H9 (cell line): ENCODE measurements around the gene STARD8. TPM values are rescaled to one million over a fixed set of nuclear protein-coding genes. Genes with fewer than 3 reads are reported as not detected.

Experiments used
- DNase-seq: peaks from one replicate; pipeline ENCODE4 v3.0.0-alpha.2; 2017
- H2AFZ ChIP-seq: one replicate; pipeline ENCODE4 v1.6.1; 2013; ENCODE audit warnings: mild to moderate bottlenecking, low read length, control low read depth, moderate library complexity
- H2AK5ac ChIP-seq: 2 replicates; pipeline ENCODE4 v1.6.1; 2013; ENCODE audit warnings: low read length, control low read depth, mixed read lengths; ENCODE audit not compliant: insufficient read length
- H2BK120ac ChIP-seq: one replicate; pipeline ENCODE4 v1.6.1; 2013; ENCODE audit warnings: low read depth, mild to moderate bottlenecking, low read length, control low read depth, inconsistent platforms; ENCODE audit not compliant: poor library complexity, severe bottlenecking
- H2BK12ac ChIP-seq: 2 replicates; pipeline ENCODE4 v1.6.1; 2013; ENCODE audit warnings: low read length, control low read depth, mixed read lengths, low read depth; ENCODE audit not compliant: insufficient read length
- H2BK15ac ChIP-seq: 2 replicates; pipeline ENCODE4 v1.6.1; 2013; ENCODE audit warnings: low read depth, low read length, control low read depth
- H2BK20ac ChIP-seq: one replicate; pipeline ENCODE4 v1.6.1; 2013; ENCODE audit warnings: low read depth, mild to moderate bottlenecking, low read length, control low read depth, inconsistent platforms; ENCODE audit not compliant: poor library complexity, severe bottlenecking
- H2BK5ac ChIP-seq: 2 replicates; pipeline ENCODE4 v1.6.1; 2013; ENCODE audit warnings: low read length, control low read depth, mixed read lengths; ENCODE audit not compliant: insufficient read length
- H3K14ac ChIP-seq: 2 replicates; pipeline ENCODE4 v1.6.1; 2013; ENCODE audit warnings: low read length, control low read depth; ENCODE audit not compliant: insufficient read depth
- H3K18ac ChIP-seq: 2 replicates; pipeline ENCODE4 v1.6.1; 2013; ENCODE audit warnings: low read depth, mild to moderate bottlenecking, mixed read lengths, low read length, control low read depth; ENCODE audit not compliant: insufficient read length
- H3K23ac ChIP-seq: 2 replicates; pipeline ENCODE4 v1.6.1; 2013; ENCODE audit warnings: low read length, control low read depth, mixed read lengths, low read depth; ENCODE audit not compliant: insufficient read length
- H3K23me2 ChIP-seq: 2 replicates; pipeline ENCODE4 v1.6.1; 2013; ENCODE audit warnings: low read depth, mild to moderate bottlenecking, mixed read lengths, low read length, control low read depth; ENCODE audit not compliant: insufficient read length, poor library complexity, severe bottlenecking
- H3K27ac ChIP-seq: 2 replicates; pipeline ENCODE4 v1.5.1; 2013; ENCODE audit warnings: low read length, control low read depth, mixed read lengths, low read depth; ENCODE audit not compliant: insufficient read length
- H3K27me3 ChIP-seq: 2 replicates; pipeline ENCODE4 v1.6.1; 2013; ENCODE audit warnings: low read length, control low read depth, inconsistent platforms; ENCODE audit not compliant: insufficient read depth
- H3K4ac ChIP-seq: 2 replicates; pipeline ENCODE4 v1.6.1; 2013; ENCODE audit warnings: low read depth, mild to moderate bottlenecking, control low read depth, inconsistent platforms, low read length, moderate library complexity
- H3K4me1 ChIP-seq: 2 replicates; pipeline ENCODE4 v1.6.1; 2013; ENCODE audit warnings: low read length, control low read depth, inconsistent platforms; ENCODE audit not compliant: insufficient read depth
- H3K4me2 ChIP-seq: 2 replicates; pipeline ENCODE4 v1.6.1; 2013; ENCODE audit warnings: low read length, control low read depth, mixed read lengths; ENCODE audit not compliant: insufficient read length, insufficient read depth
- H3K56ac ChIP-seq: 2 replicates; pipeline ENCODE4 v1.6.1; 2013; ENCODE audit warnings: low read depth, mild to moderate bottlenecking, mixed read lengths, low read length, control low read depth; ENCODE audit not compliant: insufficient read length
- H3K79me1 ChIP-seq: 2 replicates; pipeline ENCODE4 v1.6.1; 2013; ENCODE audit warnings: low read depth, mild to moderate bottlenecking, moderate library complexity, low read length, control low read depth, inconsistent platforms; ENCODE audit not compliant: insufficient read depth, poor library complexity, severe bottlenecking
- H3K79me2 ChIP-seq: 2 replicates; pipeline ENCODE4 v1.6.1; 2013; ENCODE audit warnings: low read length, control low read depth, inconsistent platforms; ENCODE audit not compliant: insufficient read depth
- H3K9ac ChIP-seq: 2 replicates; pipeline ENCODE4 v1.6.1; 2013; ENCODE audit warnings: low read length, control low read depth, mixed read lengths; ENCODE audit not compliant: insufficient read length; ENCODE audit errors: extremely low read depth
- H3K9me3 ChIP-seq: one replicate; pipeline ENCODE4 v1.6.1; 2013; ENCODE audit warnings: low read depth, low read length, inconsistent platforms; ENCODE audit not compliant: control insufficient read depth
- H3T11ph ChIP-seq: one replicate; pipeline ENCODE4 v1.6.1; 2013; ENCODE audit warnings: mild to moderate bottlenecking, low read length, control low read depth, inconsistent platforms
- H4K20me1 ChIP-seq: one replicate; pipeline ENCODE4 v1.6.1; 2013; ENCODE audit not compliant: control insufficient read depth, insufficient read length, insufficient read depth
- H4K5ac ChIP-seq: 2 replicates; pipeline ENCODE4 v1.6.1; 2013; ENCODE audit warnings: low read depth, mild to moderate bottlenecking, mixed read lengths, low read length, control low read depth; ENCODE audit not compliant: insufficient read length
- H4K8ac ChIP-seq: replicated peaks from 2 replicates; pipeline ENCODE4 v1.6.1; 2013; ENCODE audit warnings: low read length, control low read depth, mixed read lengths, low read depth; ENCODE audit not compliant: insufficient read length
- H4K91ac ChIP-seq: 2 replicates; pipeline ENCODE4 v1.6.1; 2013; ENCODE audit warnings: low read depth, mild to moderate bottlenecking, moderate library complexity, mixed read lengths, low read length, control low read depth; ENCODE audit not compliant: insufficient read length
- H3K27ac Mint-ChIP-seq, 3 experiments: 2 replicates in 2 of 3; 3 replicates in 1 of 3; pipeline ENCODE4 v1.8.0; 2020 to 2021; ENCODE audit warnings: mixed read lengths in 3 of 3, mild to moderate bottlenecking in 1 of 3, moderate library complexity in 1 of 3
- H3K27me3 Mint-ChIP-seq: 2 replicates; pipeline ENCODE4 v1.8.0; 2021; ENCODE audit warnings: low read depth, mild to moderate bottlenecking, moderate library complexity, mixed read lengths
- H3K36me3 Mint-ChIP-seq, 3 experiments: 2 replicates in 2 of 3; 3 replicates in 1 of 3; pipeline ENCODE4 v1.8.0; 2020 to 2021; ENCODE audit warnings: low read depth in 3 of 3, mixed read lengths in 3 of 3; ENCODE audit not compliant: insufficient read depth in 1 of 3
- H3K4me1 Mint-ChIP-seq, 2 experiments: 2 replicates each; pipeline ENCODE4 v1.8.0; 2020; ENCODE audit warnings: mixed read lengths in 2 of 2
- H3K4me3 Mint-ChIP-seq, 2 experiments: 2 replicates in 1 of 2; 3 replicates in 1 of 2; pipeline ENCODE4 v1.8.0; 2020 to 2021; ENCODE audit warnings: mild to moderate bottlenecking in 2 of 2, mixed read lengths in 2 of 2, moderate library complexity in 1 of 2
- H3K9me3 Mint-ChIP-seq, 2 experiments: 2 replicates in 1 of 2; 3 replicates in 1 of 2; pipeline ENCODE4 v1.8.0; 2020; ENCODE audit warnings: mild to moderate bottlenecking in 2 of 2, mixed read lengths in 2 of 2, moderate library complexity in 1 of 2
- WGBS: extraction: QIAGEN DNeasy Blood & Tissue Kit; methylation state at CpG from one replicate; pipeline ENCODE4 v1.1.7; 2013; ENCODE audit warnings: missing lambda C conversion rate, low lambda C conversion rate, mixed read lengths; ENCODE audit not compliant: insufficient read length; ENCODE audit errors: extremely low coverage; 5-methylcytosine and 5-hydroxymethylcytosine counted together
- total RNA-seq: library from RNA; stranded (reverse); gene quantifications from 2 replicates; pipeline ENCODE4 v1.2.1, GENCODE V29; 2021
- TF ChIP-seq, protein P1 (sequence below): fragments of 200-600 bp; sonication (generic); conservative IDR thresholded peaks from 3 replicates; pipeline ENCODE4 v1.8.0; 2021; ENCODE audit warnings: antibody characterized with exemption, mild to moderate bottlenecking

The STARD8 gene
- total RNA-seq, 1 experiment from 2014 or later, result 0.52 TPM

GRCh38 chrX:68677998-68678397 lies 30.5 kb downstream of the STARD8 start:
- Histone ChIP-seq H3K56ac (no peak overlapping the region), H2BK20ac (no peak overlapping the region), H3K14ac (no peak overlapping the region), H3K27me3 (no peaks in the 10 kb centered on the region), H3T11ph (no peak overlapping the region), H4K8ac (no peak overlapping the region), H3K4me2 (no peak overlapping the region), H3K27ac (no peak overlapping the region), H2AK5ac (no peak overlapping the region), H4K20me1 (no peaks in the 10 kb centered on the region), H3K9me3 (peaks cover 47% of the 10 kb centered on the region), H2AFZ (no peak overlapping the region), H4K91ac (no peak overlapping the region), H4K5ac (no peak overlapping the region), H3K4me1 (peaks cover 3% of the 10 kb centered on the region; the same call in 1 of the 2 replicates), H2BK5ac (no peak overlapping the region), H2BK15ac (no peak overlapping the region), H2BK120ac (no peak overlapping the region), H3K4ac (no peak overlapping the region), H2BK12ac (no peak overlapping the region), H3K79me1 (no peaks in the 10 kb centered on the region), H3K9ac (no peak overlapping the region), H3K23ac (no peak overlapping the region), H3K23me2 (no peaks in the 10 kb centered on the region), H3K79me2 (no peaks in the 10 kb centered on the region), H3K18ac (no peak overlapping the region)
- Mint-ChIP-seq H3K27me3 (no peaks in the 10 kb centered on the region), H3K9me3 (peaks cover 70 to 71% of the 10 kb centered on the region in 2 experiments), H3K36me3 (no peaks in the 10 kb centered on the region; a peak in 2 of 7 replicates), H3K27ac (peak overlapping the region in 1 of 3 experiments; percentile 9; a peak in 2 of 7 replicates), H3K4me1 (peaks cover 39 to 40% of the 10 kb centered on the region in 2 experiments), H3K4me3 (no peak overlapping the region; a peak in 1 of 5 replicates)
- no peak for DNase-seq
- TF ChIP-seq, protein P1, sequence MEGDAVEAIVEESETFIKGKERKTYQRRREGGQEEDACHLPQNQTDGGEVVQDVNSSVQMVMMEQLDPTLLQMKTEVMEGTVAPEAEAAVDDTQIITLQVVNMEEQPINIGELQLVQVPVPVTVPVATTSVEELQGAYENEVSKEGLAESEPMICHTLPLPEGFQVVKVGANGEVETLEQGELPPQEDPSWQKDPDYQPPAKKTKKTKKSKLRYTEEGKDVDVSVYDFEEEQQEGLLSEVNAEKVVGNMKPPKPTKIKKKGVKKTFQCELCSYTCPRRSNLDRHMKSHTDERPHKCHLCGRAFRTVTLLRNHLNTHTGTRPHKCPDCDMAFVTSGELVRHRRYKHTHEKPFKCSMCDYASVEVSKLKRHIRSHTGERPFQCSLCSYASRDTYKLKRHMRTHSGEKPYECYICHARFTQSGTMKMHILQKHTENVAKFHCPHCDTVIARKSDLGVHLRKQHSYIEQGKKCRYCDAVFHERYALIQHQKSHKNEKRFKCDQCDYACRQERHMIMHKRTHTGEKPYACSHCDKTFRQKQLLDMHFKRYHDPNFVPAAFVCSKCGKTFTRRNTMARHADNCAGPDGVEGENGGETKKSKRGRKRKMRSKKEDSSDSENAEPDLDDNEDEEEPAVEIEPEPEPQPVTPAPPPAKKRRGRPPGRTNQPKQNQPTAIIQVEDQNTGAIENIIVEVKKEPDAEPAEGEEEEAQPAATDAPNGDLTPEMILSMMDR, result no peak
- no CpG with 5 or more reads among the region's 4 CpGs for WGBS
